HG03196 (cell line): ENCODE data around the gene DCLK1.
A peak's percentile ranks its signal among the peaks of the same experiment; 100 is the strongest.

Experiments used
- ATAC-seq: cut with Tn5 transposase; IDR thresholded peaks from one replicate; pipeline ENCODE4 v1.9.1; 2021; ENCODE audit not compliant: unreplicated experiment

DCLK1 gene

DNA sequence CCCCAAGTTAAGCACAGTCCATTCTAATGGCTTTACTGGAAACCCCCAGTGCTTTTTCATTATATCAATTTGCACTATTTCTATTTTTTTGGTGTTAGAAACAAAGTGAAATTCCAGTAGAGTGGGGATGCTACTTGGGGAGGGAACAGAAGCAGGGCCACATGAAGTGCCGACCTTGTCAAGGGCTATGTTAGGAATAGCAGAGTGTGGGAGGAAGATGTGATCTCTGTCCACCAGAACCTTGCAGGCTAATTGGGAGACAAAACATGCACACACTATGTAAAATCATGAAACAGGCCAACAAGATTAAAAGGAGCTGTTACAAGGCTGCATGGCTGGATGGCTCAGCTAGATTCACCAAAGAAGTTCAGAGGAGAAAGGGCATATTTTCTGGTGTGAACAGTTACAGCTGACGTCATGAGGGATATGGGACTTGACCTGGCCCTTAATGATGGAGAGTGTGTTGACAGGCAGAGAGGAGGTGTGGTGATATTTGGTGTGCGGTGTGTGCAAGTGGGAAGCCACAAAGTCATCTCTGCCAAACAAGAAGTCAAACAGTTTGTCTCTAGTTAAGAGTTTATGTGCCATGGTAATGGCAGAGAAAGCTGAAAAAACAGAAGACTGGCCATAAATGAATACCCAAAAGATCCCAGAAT, 336.3 kb downstream of the DCLK1 start:
- no peak for ATAC-seq

DNA sequence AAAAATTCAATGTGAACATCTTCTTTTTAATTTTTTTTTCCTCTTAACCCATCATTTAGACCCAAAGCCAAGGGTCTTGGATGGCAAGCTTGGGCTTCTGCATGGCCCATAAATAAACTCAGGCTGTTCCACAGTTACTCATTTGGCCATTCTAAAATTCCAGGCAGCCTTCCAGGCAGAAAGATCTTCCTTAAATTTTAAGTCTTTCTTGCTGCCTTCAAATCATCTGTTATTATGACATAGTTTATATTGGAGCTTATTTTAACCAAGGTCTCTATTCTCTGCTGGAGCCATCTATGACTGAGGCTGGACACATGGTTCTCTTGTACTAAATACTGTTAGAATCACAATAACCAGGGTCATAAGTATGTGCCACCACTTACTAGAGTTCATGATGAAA, 337.4 kb downstream of the DCLK1 start:
- no peak for ATAC-seq

DNA sequence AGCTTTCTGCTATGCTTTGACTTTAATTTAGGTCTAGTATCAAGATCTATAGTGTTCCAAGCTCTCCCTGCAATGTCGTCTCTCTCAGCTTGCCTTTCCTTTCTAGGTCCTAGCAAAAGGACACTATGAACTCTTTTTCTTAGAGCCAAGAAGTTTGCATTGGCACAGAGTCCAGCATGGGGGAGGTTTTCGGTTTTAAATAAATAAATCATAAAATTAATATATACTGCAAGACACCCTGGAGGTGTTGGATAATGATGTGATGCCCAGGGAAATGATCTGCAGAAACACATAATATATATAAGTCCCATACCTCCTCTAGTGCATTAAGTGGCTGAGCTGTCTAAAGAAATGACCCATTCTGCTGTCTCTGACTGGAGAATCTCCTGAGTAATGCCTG, 338.3 kb downstream of the DCLK1 start:
- no peak for ATAC-seq

GRCh38 chr13:35792021-35792420, 339.2 kb downstream of the DCLK1 start:
- no peak for ATAC-seq

GRCh38 chr13:35791184-35791851, 339.9 kb downstream of the DCLK1 start:
- ATAC-seq, result no peak

- ATAC-seq, result peak; percentile 68
These were observed 341.6 kb downstream of the DCLK1 start for GRCh38 chr13:35789335-35790165.

DNA sequence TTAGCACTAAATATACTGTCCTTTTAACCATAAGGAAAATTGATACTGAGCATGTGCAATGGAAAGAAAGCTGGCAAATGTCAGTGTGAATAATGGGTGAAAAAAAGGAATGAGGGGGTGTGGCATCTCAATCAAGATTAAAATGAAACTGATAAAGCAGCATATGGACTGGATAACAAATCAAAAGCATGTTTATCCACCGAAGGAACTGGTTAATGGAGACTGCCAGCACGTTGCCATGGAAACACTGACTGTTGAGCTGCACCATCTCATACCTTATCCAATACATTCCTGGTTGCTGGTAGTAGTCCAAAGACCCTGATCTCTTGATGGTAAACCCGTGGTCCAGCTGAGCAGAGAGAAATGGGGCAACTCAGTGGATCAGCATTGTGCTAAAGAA, 343.2 kb downstream of the DCLK1 start:
- ATAC-seq, result no peak

- ATAC-seq, result no peak
These were observed 345.4 kb downstream of the DCLK1 start for GRCh38 chr13:35785576-35786303.

DNA sequence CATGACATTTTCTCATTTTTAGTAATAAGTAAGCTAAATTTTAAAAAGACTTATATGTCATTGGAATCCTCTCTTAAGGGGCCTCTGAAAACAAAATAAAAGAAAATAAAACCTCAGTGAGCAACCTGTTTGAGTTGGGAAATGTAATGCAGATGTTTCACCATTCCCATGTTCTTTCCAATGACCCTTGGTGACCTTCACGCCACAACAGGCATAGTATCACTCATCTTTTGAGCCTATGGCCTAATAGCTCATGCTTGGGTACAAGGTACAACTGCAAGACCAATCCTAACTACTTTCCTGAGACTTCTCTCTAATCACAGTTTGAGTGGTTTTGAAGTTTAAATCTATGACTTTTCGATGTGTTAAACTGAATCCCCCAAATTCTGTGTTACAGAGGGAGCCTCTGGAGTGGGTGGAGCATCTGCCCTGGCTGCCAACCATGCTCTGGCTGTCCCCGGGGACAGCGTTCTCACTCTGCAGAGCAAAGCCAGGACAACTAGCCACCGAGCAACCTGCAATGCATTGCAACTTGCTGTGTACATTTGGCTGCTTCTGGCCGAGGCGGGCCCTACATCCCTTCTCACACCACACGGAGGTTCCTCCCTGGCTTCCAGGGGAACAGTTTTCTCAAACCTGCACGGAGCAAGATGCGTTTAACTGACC, 346.8 kb downstream of the DCLK1 start:
- ATAC-seq, result no peak

DNA sequence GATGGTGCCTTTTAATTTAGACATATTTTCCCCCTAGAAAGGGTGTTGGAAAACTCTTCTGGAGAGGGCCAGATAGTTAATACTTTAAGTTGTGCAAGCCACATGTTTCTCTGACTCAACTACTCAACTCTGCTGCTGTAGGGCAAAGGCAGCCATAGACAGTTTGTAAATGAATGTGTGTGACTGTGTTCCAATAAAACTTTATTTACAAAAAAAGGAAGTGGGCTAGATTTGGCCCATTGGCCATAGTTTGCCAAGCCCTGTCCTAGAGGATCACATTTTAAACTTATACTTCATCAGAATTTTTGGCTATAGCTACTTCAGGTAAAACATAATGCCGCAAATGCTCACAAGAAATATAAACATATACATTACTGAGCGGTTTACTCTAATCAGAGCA, 348.4 kb downstream of the DCLK1 start:
- no peak for ATAC-seq

- ATAC-seq, result no peak
These were observed 349.9 kb downstream of the DCLK1 start for GRCh38 chr13:35781036-35782000.

GRCh38 chr13:35780613-35781012, 350.6 kb downstream of the DCLK1 start:
- ATAC-seq, result no peak

GRCh38 chr13:35771898-35772297, 359.3 kb downstream of the DCLK1 start:
- no peak for ATAC-seq

GRCh38 chr13:35770756-35771297, 360.4 kb downstream of the DCLK1 start:
- ATAC-seq, result no peak

- no peak for ATAC-seq
These were observed 361.4 kb downstream of the DCLK1 start for GRCh38 chr13:35769812-35770211.

GRCh38 chr13:35768551-35768950, 362.6 kb downstream of the DCLK1 start:
- no peak for ATAC-seq

GRCh38 chr13:35768073-35768472, 363.1 kb downstream of the DCLK1 start:
- no peak for ATAC-seq

DNA sequence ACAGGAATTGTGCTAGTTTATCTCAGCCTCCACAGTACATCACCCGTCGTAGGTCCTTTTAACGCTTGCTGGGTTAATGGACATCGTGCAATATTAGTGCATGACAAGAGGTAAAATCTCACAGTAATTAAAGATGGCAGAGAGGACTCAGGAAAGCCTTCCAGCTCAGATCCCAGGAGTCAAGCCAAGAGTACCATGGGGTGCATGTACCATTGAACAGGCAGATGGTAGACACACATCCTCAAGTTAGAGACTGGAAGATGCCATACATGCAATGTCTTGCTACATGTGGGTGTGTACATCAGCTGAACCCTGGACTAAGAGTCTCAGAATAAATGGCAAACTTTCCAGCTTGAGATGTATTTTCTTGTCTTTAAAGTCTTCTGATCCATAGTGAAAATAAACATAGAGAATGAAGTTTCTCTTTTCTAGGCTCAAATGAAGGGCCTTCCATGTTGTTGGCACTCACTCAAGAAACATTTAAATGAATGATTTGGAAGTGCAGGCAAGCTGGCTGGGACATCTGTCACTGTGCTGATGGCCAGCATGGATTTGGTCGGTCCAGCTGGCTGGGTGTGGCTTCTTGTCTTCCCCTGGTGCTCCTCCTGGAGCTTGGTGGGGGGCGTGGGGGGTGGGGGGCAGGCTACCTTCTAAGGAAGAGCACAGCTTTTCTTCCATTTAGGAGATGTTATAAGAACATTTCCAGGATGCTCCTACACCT, 363.8 kb downstream of the DCLK1 start:
- no peak for ATAC-seq

- ATAC-seq, result no peak
These were observed 364.5 kb downstream of the DCLK1 start for GRCh38 chr13:35766663-35767062.
